CD4-positive, alpha-beta T cell treated with Interleukin-10 for 1 hour (primary cell): ENCODE measurements around the gene TNPO1.

Source experiments
- DNase-seq: peaks from one replicate; pipeline ENCODE4 v3.0.0-alpha.2; 2020

The TNPO1 gene

DNA sequence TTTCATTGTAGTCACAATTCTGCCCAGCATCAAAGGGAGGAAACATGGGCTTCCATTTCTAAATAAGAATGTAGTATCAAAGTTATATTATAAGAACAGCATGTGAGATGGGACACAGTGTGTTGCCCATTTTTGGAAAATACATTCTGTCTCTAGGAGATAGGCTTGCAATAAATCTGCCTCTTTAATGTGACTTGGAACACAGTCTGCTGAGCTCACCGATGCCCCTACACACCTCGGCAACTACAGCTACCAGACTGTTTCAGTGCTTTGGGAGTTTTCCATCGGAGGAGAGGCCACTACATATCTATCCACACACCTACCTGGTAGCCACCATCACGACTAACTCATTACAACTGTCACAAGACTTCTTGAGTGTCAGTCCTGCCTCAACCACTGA lies 120.4 kb downstream of the TNPO1 start:
- DNase-seq = no peak

DNA sequence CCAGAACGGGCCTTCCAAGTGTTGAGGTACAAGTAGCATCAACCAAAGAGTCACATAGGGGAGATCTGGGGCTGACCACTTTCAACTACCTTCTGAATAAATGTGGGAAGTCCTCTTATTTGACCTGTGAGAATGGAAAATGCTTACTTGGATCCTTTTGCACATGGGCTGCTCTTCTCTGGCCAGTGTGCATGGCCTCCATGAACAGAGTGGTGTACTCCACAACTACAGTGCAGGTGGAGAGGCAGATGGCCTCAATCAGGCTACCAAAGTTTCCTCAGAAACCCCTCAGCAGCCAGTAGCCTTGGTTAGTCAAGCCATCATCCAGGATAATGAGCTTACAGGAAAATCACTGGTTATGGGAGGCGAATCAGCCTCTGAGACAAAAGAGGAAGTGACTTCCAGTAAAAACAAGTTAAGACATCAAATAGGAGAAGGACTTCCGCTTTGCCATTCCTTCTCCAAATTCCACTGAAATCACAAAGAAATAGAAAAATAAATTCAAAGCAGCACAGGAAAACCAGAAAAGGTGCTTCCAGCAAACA lies 121.1 kb downstream of the TNPO1 start:
- no peak for DNase-seq

- no peak for DNase-seq
Observed at GRCh38 chr5:72938206-72938605, 121.7 kb downstream of the TNPO1 start.

GRCh38 chr5:72940082-72940481 lies 123.6 kb downstream of the TNPO1 start:
- DNase-seq = no peak

DNA sequence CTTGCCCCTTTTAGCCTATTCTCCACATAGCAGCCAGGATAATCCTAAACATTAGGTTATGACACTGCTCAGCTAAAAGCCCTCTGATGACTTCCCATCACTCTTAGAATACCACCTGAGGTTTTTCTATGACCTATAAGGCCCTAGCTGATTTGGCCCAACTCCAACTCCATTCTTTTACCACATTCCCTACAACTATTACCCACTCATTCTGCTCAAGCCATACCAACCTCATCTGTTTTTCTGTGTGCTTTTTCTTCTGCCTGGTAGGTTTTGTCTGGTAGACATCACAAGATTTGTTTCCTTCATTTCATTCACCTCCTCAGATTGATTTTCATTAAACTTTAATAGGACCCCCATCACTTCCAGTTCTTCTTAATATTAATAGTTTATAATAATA lies 126.8 kb downstream of the TNPO1 start:
- DNase-seq = no peak

DNA sequence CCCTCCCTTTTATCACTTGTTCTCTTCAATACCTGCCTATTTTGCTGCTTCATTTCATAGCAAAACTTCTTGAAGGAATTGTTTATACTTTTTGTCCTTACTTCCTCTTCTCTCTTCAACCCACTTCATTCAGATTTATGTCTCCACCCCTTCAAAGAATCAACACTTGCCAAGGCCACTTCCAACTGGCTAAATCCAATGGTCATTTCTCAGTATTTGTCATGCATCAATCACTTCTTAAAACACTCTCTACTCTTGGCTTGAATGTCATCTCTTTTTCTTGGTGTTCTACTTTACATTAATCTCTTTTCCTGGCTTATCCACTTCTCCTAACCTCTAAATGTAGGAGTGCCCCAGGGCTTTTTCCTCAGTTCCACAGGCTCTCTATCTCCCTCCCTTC lies 131.0 kb downstream of the TNPO1 start:
- no peak for DNase-seq

DNA sequence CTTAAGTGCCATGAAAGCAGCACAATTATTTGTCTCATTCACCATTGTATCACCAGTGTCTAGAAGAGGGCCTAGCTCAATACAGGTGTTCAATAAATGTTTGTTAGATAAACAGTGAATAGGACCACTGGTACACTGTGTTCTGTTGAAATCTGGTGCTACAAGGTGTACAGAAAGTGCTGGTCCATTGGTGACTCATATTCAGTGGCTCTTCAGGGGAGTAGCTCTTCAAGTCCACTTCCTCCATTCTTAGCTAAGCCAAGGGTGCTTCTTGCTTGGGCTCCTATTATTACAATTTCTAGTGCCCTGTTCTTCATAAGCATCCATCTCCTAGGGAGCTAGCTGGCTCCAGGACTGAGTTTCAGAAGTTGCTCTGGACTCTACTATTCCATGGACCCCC lies 133.0 kb downstream of the TNPO1 start:
- DNase-seq = no peak

DNA sequence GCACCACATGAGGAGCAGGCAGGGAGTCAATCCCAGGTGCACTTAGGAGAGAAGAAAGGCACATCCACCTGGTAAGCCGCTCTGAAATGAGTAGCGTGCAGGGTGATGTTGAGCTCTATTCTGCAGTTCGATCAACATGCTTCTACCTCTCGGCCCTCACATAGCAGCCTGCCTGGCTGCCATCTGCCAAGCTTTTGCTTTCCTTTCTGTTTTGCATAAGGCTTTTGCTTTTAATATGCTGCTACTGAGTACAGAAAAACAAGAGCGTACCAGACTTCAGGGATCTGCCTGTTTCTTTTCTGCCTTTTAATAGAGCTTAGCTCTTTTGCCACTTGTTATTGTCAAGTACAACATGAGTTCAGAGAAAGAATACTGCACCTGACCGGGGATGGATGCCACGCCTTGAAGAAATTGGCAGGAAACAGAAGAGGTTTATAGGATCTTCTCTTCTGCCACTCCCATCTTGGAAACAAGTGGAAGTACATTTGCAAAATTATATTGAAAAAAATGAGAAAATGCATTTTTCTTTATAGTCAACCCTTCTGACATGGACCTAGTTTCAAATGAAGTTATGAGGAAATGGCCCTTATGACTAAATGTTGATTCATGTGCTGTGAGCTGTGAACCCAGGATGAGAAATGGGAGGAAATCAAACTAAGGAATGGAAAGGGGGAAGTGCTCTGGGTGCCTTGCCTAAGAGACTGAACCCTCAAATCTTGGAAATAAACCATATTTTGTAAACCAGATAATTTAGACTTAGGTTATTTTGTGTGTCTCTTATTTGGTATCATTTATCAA lies 135.4 kb downstream of the TNPO1 start:
- DNase-seq = no peak

GRCh38 chr5:72954389-72954788 lies 137.9 kb downstream of the TNPO1 start:
- DNase-seq = no peak

DNA sequence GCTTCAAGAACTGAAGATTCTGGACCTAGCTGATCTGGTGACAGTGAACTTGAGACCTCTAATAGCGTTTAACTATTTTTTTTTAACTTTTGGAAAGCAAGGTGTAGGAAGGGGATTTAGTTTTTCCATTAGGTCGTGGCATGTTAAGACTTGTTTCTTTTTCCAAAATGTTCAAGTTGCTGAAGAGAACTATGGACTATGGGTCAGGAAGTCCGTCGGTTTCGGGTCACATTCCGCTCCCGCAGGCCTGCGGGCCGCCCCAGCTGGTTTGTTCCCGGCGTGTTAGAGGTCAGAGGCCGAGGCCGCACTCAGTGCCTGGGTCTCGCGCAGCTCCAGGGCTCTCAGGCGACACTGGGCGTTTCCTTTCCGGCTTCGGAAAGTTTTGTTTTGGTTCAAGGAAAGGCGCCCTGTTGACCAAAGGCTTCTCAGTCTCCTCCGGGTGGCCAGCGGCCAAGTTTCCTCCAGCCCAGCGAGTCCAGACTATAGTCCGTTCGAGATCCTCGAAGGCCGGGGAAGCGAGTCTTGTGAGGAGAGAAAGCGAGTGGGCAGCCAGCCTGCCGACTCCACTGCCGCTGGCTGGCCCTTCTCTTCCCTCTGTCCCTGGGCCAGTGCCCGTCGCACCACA lies 138.8 kb downstream of the TNPO1 start:
- no peak for DNase-seq

DNA sequence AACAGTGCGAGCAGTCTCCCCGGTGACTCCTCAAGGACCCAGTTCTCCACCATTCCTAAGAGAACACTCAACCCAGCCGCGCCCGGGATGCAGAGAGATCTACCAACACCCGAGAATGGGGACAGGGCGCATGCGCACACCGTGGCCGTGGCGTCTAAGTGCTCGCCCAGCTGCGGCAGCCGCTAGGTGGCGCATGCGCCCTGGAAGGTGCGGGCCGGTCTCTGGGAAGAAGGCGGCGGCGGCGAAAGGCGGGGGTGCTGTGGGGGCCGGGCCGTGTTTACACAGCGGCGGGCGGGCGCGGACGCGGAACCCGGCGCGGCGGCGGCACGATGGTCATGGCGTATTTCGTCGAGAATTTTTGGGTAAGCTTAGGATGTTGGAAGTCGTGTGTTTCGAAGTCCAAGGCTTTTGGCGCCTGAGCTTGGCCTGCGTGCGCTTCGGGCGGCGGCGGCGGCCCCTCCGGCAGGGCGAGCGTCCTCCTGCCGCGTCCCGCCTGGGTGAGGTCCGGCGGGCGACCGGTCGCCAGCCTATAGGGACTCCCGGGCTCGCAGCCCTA lies 139.4 kb downstream of the TNPO1 start, which contains the start of gene FCHO2:
Gene FCHO2 (plus strand): TSS at position 274 of the 556 bp plus-strand sequence. CDS start 56 bp downstream, at position 330.
- DNase-seq = peak; percentile 94

GRCh38 chr5:72956324-72957140 lies 140.1 kb downstream of the TNPO1 start:
- DNase-seq = peak; percentile 19

GRCh38 chr5:72957337-72957736 lies 140.9 kb downstream of the TNPO1 start:
- no peak for DNase-seq

GRCh38 chr5:72959257-72959656 lies 142.8 kb downstream of the TNPO1 start:
- no peak for DNase-seq
